MCF 10A (cell line): ENCODE results near the gene OR14I1. TPM values are rescaled to one million over a fixed set of nuclear protein-coding genes. Genes with fewer than 3 reads are reported as not detected.

Source experiments
- BruUV-seq: library from RNA; stranded (reverse); fragments of 400-500 nt; replicated peaks from 2 replicates; lab custom pipeline; 2021; lab: Mats Ljungman, UMichigan
- CTCF ChIA-PET: fragments of 300-600 bp; sonication (Branson Sonifier 250); formaldehyde crosslinking; extraction: SDS; loops from one replicate; lab custom pipeline; 2021; ENCODE audit warnings: antibody characterized with exemption, inconsistent platforms; lab: Yijun Ruan, JAX
- POLR2A ChIA-PET: fragments of 300-600, 350-650 bp; sonication (Branson Sonifier 250); formaldehyde crosslinking; extraction: SDS; loops from one replicate; lab custom pipeline; 2020; ENCODE audit warnings: antibody characterized with exemption, inconsistent platforms; lab: Yijun Ruan, JAX
- DNase-seq: peaks from one replicate; pipeline ENCODE4 v3.0.0-alpha.2; 2018; ENCODE audit not compliant: unreplicated experiment
- H3K27ac Mint-ChIP-seq: one replicate; pipeline ENCODE4 v1.8.0; 2022; ENCODE audit warnings: mild to moderate bottlenecking, low read depth, mixed read lengths; ENCODE audit not compliant: unreplicated experiment
- H3K27me3 Mint-ChIP-seq: one replicate; pipeline ENCODE4 v1.8.0; 2022; ENCODE audit warnings: mixed read lengths; ENCODE audit not compliant: insufficient read depth, unreplicated experiment
- H3K36me3 Mint-ChIP-seq: one replicate; pipeline ENCODE4 v1.8.0; 2022; ENCODE audit warnings: mild to moderate bottlenecking, moderate library complexity, mixed read lengths; ENCODE audit not compliant: insufficient read depth, unreplicated experiment
- H3K4me1 Mint-ChIP-seq: one replicate; pipeline ENCODE4 v1.8.0; 2022; ENCODE audit warnings: mixed read lengths; ENCODE audit not compliant: insufficient read depth, unreplicated experiment
- H3K4me3 Mint-ChIP-seq: one replicate; pipeline ENCODE4 v1.8.0; 2022; ENCODE audit warnings: mild to moderate bottlenecking, moderate library complexity, mixed read lengths; ENCODE audit not compliant: unreplicated experiment
- H3K9me3 Mint-ChIP-seq: one replicate; pipeline ENCODE4 v1.8.0; 2022; ENCODE audit warnings: mixed read lengths; ENCODE audit not compliant: unreplicated experiment
- CTCF ChIP-seq: fragments of 200-600 bp; IDR thresholded peaks from one replicate; pipeline ENCODE4 v1.8.0; 2022; ENCODE audit warnings: antibody characterized with exemption, mild to moderate bottlenecking; ENCODE audit not compliant: unreplicated experiment
- intact Hi-C: fragments of 100-400 bp; cut with micrococcal nuclease; formaldehyde crosslinking; loops from 2 replicates; pipeline ENCODE4 v1.14.1; 2022
- total RNA-seq: library from RNA; stranded (reverse); gene quantifications from 2 replicates; pipeline ENCODE4 v1.2.3, GENCODE V29; 2022

OR14I1 gene
- total RNA-seq, 1 experiment from 2014 or later, result not detected

- H3K36me3 Mint-ChIP-seq, result peaks cover 6% of the 10 kb centered on the region
- POLR2A ChIA-PET, result interaction anchor here (1.1 kb wide), 1 partner anchor 223 kb away, joined by 3 read pairs; no protein-coding TSS in a partner anchor
- H3K9me3 Mint-ChIP-seq, result peaks cover 11% of the 10 kb centered on the region
- no peak for DNase-seq
- CTCF ChIA-PET, result interaction anchor here (0.6 to 4.3 kb wide), 4 partner anchors 8 to 439 kb away, joined by 3 to 19 read pairs (median 7); no protein-coding TSS in a partner anchor
- H3K27ac Mint-ChIP-seq, result no peak overlapping the region
- no TSS peak for BruUV-seq
- intact Hi-C loops, result no loop called here
- no peak overlapping the region for H3K4me3 Mint-ChIP-seq
- TF ChIP-seq CTCF, result no peak
- H3K27me3 Mint-ChIP-seq, result no peaks in the 10 kb centered on the region
- H3K4me1 Mint-ChIP-seq, result peaks cover 43% of the 10 kb centered on the region
Measured at GRCh38 chr1:248691567-248692155, 10.9 kb downstream of the OR14I1 start.

GRCh38 chr1:248688527-248689298 lies 13.9 kb downstream of the OR14I1 start:
- Mint-ChIP-seq H3K27me3 (no peaks in the 10 kb centered on the region), H3K9me3 (peaks cover 11% of the 10 kb centered on the region), H3K4me3 (no peak overlapping the region), H3K27ac (peak overlapping the region; percentile 82), H3K4me1 (peaks cover 29% of the 10 kb centered on the region), H3K36me3 (peaks cover 6% of the 10 kb centered on the region)
- BruUV-seq, result no TSS peak
- no peak for TF ChIP-seq CTCF
- DNase-seq, result peak; percentile 54
- POLR2A ChIA-PET, result interaction anchor here (1.4 to 2.0 kb wide), 2 partner anchors 10 to 17 kb away, joined by 4 read pairs; no protein-coding TSS in a partner anchor
- CTCF ChIA-PET, result interaction anchor here (0.6 to 2.3 kb wide), 8 partner anchors 10 to 284 kb away, joined by 3 to 17 read pairs (median 4); no protein-coding TSS in a partner anchor
- intact Hi-C loops, result no loop called here

- peaks cover 11% of the 10 kb centered on the region for H3K9me3 Mint-ChIP-seq
Measured at GRCh38 chr1:248686815-248687214, 15.8 kb downstream of the OR14I1 start.

More at GRCh38 chr1:248686815-248687214, 15.8 kb downstream of the OR14I1 start:
- intact Hi-C loops, result loop anchor here (1.0 to 2.0 kb wide), 3 partner anchors 65 to 444 kb away; no protein-coding TSS in a partner anchor
- Mint-ChIP-seq H3K36me3 (no peaks in the 10 kb centered on the region), H3K4me1 (peaks cover 18% of the 10 kb centered on the region), H3K4me3 (no peak overlapping the region), H3K27ac (peak overlapping the region; percentile 0), H3K27me3 (no peaks in the 10 kb centered on the region)
- peak; percentile 81 for TF ChIP-seq CTCF
- peak; percentile 38 for DNase-seq
- no TSS peak for BruUV-seq
- CTCF ChIA-PET, result interaction anchor here (0.8 to 3.0 kb wide), 5 partner anchors 8 to 443 kb away, joined by 3 to 23 read pairs (median 6); no protein-coding TSS in a partner anchor
- POLR2A ChIA-PET, result no interaction called here
